Measurements from ENCODE around the gene TLR8.

DNA sequence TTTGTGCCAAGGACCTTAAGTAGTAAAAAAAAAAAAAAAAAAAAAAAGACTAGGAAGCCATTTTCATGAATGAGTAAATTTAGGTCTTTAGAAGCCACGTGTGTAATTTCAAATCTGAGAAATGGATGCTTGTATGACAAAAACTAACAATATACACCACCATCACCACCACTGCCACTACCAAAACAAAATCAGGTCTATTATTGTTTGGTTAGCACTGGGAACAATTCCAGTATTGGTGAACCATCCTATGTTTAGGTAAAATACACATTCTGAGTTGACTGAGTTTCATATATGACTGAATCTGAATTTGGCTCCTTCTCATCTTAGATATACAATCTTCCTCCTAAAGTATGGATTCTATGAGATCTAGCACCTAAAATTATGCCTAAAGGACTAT is 59.7 kb downstream of the TLR8 start:
- no peak for TF ChIP-seq CTCF (conservative IDR thresholded peaks at IDR 0.05; ENCODE audit: low read depth in 2 of 2)
- no peak for TF ChIP-seq EZH2phosphoT487 (IDR thresholded peaks at IDR 0.05; ENCODE audit: unreplicated experiment)
- TF ChIP-seq POLR2AphosphoS5 (IDR thresholded peaks at IDR 0.05; ENCODE audit: low read depth) = no peak

Measured in GM23338 (cell line).